ENCODE data around the gene RPS3A.
"Not testable (repeated sequence)": the region's sequence is repeated elsewhere in the genome, so short reads cannot be mapped to it uniquely, and the experiment has no call there.

RPS3A gene

GRCh38 chr4:151099229-151099975 lies at the start of gene RPS3A:
RPS3A (plus strand) TSS chr4:151099628; CDS start chr4:151099653, 25 bp downstream.
- DNase-seq = peak; percentile 97

GRCh38 chr4:151052785-151053184 lies 46.6 kb upstream of the RPS3A start:
- DNase-seq = no peak

- DNase-seq = no peak
Measured at GRCh38 chr4:151055539-151055938, 43.9 kb upstream of the RPS3A start.

- DNase-seq = not testable (repeated sequence)
Measured at GRCh38 chr4:151063143-151063542, 36.3 kb upstream of the RPS3A start.

- peak; percentile 24 for DNase-seq
Measured at GRCh38 chr4:151067316-151067970, 32.0 kb upstream of the RPS3A start.

- DNase-seq = no peak
Measured at GRCh38 chr4:151074416-151074916, 25.0 kb upstream of the RPS3A start.

- not testable (repeated sequence) for DNase-seq
Measured at GRCh38 chr4:151077978-151078377, 21.4 kb upstream of the RPS3A start.

- DNase-seq = no peak
Measured at GRCh38 chr4:151087467-151087866, 12.0 kb upstream of the RPS3A start.

GRCh38 chr4:151091047-151091446 lies 8.4 kb upstream of the RPS3A start:
- no peak for DNase-seq

- no peak for DNase-seq
Measured at GRCh38 chr4:151092488-151092887, 6.9 kb upstream of the RPS3A start.

- DNase-seq = no peak
Measured at GRCh38 chr4:151093203-151093602, 6.2 kb upstream of the RPS3A start.

GRCh38 chr4:151094290-151094751 lies 5.1 kb upstream of the RPS3A start:
- DNase-seq = no peak

- no peak for DNase-seq
Measured at GRCh38 chr4:151095142-151095541, 4.3 kb upstream of the RPS3A start.

GRCh38 chr4:151097759-151098158 lies 1.7 kb upstream of the RPS3A start:
- no peak for DNase-seq

GRCh38 chr4:151098979-151099228 lies 524 bp upstream of the RPS3A start:
- DNase-seq = no peak

- peak; percentile 28 for DNase-seq
Measured at GRCh38 chr4:151099976-151100417, 569 bp downstream of the RPS3A start.

- DNase-seq = no peak
Measured at GRCh38 chr4:151100531-151100930, 1.1 kb downstream of the RPS3A start.

GRCh38 chr4:151103758-151104157 lies 4.3 kb downstream of the RPS3A start:
- no peak for DNase-seq

- DNase-seq = no peak
Measured at GRCh38 chr4:151104621-151105020, 5.2 kb downstream of the RPS3A start.

- no peak for DNase-seq
Measured at GRCh38 chr4:151105454-151106032, 6.1 kb downstream of the RPS3A start.

GRCh38 chr4:151107063-151107462 lies 7.6 kb downstream of the RPS3A start:
- DNase-seq = no peak

GRCh38 chr4:151110236-151110635 lies 10.8 kb downstream of the RPS3A start:
- DNase-seq = no peak

- no peak for DNase-seq
Measured at GRCh38 chr4:151114338-151114737, 14.9 kb downstream of the RPS3A start.

- peak; percentile 30 for DNase-seq
Measured at GRCh38 chr4:151114986-151115385, 15.6 kb downstream of the RPS3A start.
